Measurements from ENCODE around the gene NDUFB11. TPM values are rescaled to one million over a fixed set of nuclear protein-coding genes. Genes with fewer than 3 reads are reported as not detected.

Gene NDUFB11
- total and polyA plus RNA-seq, 9 of the 15 experiments (the other 6 are each of a cell fraction or from before 2014, with no cell fraction given), result 20.9 to 269 (median 86.8) TPM

- in situ Hi-C loops (cut with MboI), result no loop called here
- FAIRE-seq, result no peak
These were observed 40.0 kb upstream of the NDUFB11 start for GRCh38 chrX:47184486-47184885.

More at GRCh38 chrX:47184486-47184885, 40.0 kb upstream of the NDUFB11 start:
- peaks cover 0 to 4% of the 10 kb centered on the region in 2 experiments; a peak in 2 of 5 replicates for H3K4me1 ChIP-seq (replicated peaks in 1 of 2; ENCODE audit: control insufficient read depth in 2 of 2, insufficient read depth in 2 of 2, low read length in 2 of 2)
- POLR2A ChIA-PET, result no interaction called here
- CTCF ChIA-PET (ENCODE audit: low intra/inter-chr PET ratio), result no interaction called here
- ATAC-seq (no peak), DNase-seq (ENCODE audit: extremely low read depth in 1 of 4, low spot score in 3 of 4) (no peak)
- no peaks in the 10 kb centered on the region for H3K9me3 ChIP-seq (replicated peaks; ENCODE audit: control insufficient read depth, insufficient read depth, low read depth, low read length)
- no peaks in the 10 kb centered on the region for H3K27me3 ChIP-seq (ENCODE audit: control insufficient read depth in 2 of 2, insufficient read depth in 2 of 2, low read length in 2 of 2)
- H3K4me3 ChIP-seq, result no peak overlapping the region
- no peaks in the 10 kb centered on the region for H3K9me1 ChIP-seq (ENCODE audit: control insufficient read depth, insufficient read depth, low read length)
- intact Hi-C loops (cut with micrococcal nuclease), result no loop called here
- H4K20me1 ChIP-seq (replicated peaks; ENCODE audit: control insufficient read depth, insufficient read depth, low read length), result no peaks in the 10 kb centered on the region
- no peak overlapping the region for H3K4me2 ChIP-seq (ENCODE audit: insufficient read depth, low read length)
- BruUV-seq (replicated peaks), result no TSS peak
- WGBS (ENCODE audit: insufficient coverage, low coverage, missing lambda C conversion rate), result 100% methylated on average over 3 of the region's 4 CpGs
- H3K27ac ChIP-seq (ENCODE audit: extremely low read depth, low read depth, low read length), result no peak overlapping the region
- no peak overlapping the region for H3K9ac ChIP-seq (ENCODE audit: insufficient read depth in 1 of 2, low read depth in 2 of 2, low read length in 2 of 2)
- no peak overlapping the region for H2AFZ ChIP-seq (ENCODE audit: low read depth, low read length)
- peaks cover 59% of the 10 kb centered on the region; the same call in 2 of the 3 replicates for H3K36me3 ChIP-seq (ENCODE audit: control insufficient read depth, insufficient read depth, low read length)
- no peaks in the 10 kb centered on the region for H3K79me2 ChIP-seq (ENCODE audit: control insufficient read depth, insufficient read depth, low read length)
- TF ChIP-seq U2AF1 (optimal IDR thresholded peaks at IDR 0.05; ENCODE audit: low read depth, low read length), result no peak
- TF ChIP-seq E4F1 (CRISPR knock-in tag; IDR thresholded peaks at IDR 0.05; ENCODE audit: borderline replicate concordance), result no peak
- no peak for TF ChIP-seq CBX8 (IDR thresholded peaks at IDR 0.05; ENCODE audit: borderline replicate concordance, extremely low read depth, low read depth, low read length, poor library complexity, severe bottlenecking)
- no peak for TF ChIP-seq HMGXB4 (CRISPR knock-in tag; IDR thresholded peaks at IDR 0.05)
- TF ChIP-seq CREB1 (IDR thresholded peaks at IDR 0.05), result no peak
- TF ChIP-seq CREB1 (CRISPR knock-in tag; IDR thresholded peaks at IDR 0.05), result no peak
- TF ChIP-seq CTCFL (IDR thresholded peaks at IDR 0.05; ENCODE audit: borderline replicate concordance, insufficient read depth, low read depth, low read length, poor library complexity, severe bottlenecking), result no peak
- no peak for TF ChIP-seq DMBX1 (CRISPR knock-in tag; IDR thresholded peaks at IDR 0.05; ENCODE audit: borderline replicate concordance)
- no peak for TF ChIP-seq ZNF780A (CRISPR knock-in tag; IDR thresholded peaks at IDR 0.05)
- no peak for TF ChIP-seq HDAC6 (IDR thresholded peaks at IDR 0.05; ENCODE audit: low read depth, low read length)
- no peak for TF ChIP-seq KLF1 (tag; IDR thresholded peaks at IDR 0.05)
- TF ChIP-seq CHD2 (IDR thresholded peaks at IDR 0.05; ENCODE audit: low read depth, low read length), result no peak
